Measurements from ENCODE around the gene HEATR1. TPM values are rescaled to one million over a fixed set of nuclear protein-coding genes. Genes with fewer than 3 reads are reported as not detected.

Gene HEATR1
- total and polyA plus RNA-seq, 3 experiments from 2014 or later: 14.2 to 106 (median 101) TPM

DNA sequence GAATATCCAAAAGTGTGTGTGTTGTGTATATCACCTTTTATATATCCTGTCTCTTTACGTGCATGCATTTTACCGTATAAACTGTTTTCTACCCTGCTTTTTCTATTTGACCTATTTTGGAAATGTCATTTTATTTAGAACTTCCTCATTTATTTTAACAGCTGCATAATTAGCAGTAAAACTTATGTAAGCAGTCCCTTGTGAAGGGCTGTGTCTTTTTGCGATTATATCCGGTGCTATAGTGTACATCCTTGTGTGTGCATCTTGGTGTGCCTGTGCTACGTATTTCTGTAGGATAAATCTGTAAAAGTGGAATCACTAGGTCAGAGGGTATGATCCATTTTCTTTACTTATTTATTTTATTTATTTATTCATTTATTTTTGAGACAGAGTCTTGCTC, 73.4 kb downstream of the HEATR1 start:
- Mint-ChIP-seq H3K27me3 (no peaks in the 10 kb centered on the region), H3K36me3 (peaks cover 8 to 71% (median 27%) of the 10 kb centered on the region in 3 donors), H3K4me3 (peak overlapping the region in 1 of 7 donors; percentile 42), H3K4me1 (peaks cover 50 to 71% (median 70%) of the 10 kb centered on the region in 3 donors), H3K27ac (no peak overlapping the region), H3K9me3 (no peaks in the 10 kb centered on the region)
- ChIA-PET CTCF (no interaction called here), POLR2A (no interaction called here)
- Histone ChIP-seq H3K4me1 (ENCODE audit: insufficient read depth, low read length) (peaks cover 18% of the 10 kb centered on the region), H3K36me3 (ENCODE audit: insufficient read depth, low read length) (peaks cover 30% of the 10 kb centered on the region), H3K27me3 (ENCODE audit: insufficient read depth, low read length, poor library complexity, severe bottlenecking) (no peaks in the 10 kb centered on the region), H3K4me3 (ENCODE audit: low read length) (no peak overlapping the region), H3K9me3 (ENCODE audit: low read length) (no peaks in the 10 kb centered on the region), H3K27ac (ENCODE audit: low read depth, low read length) (no peak overlapping the region)
- DNase-seq: no peak

DNA sequence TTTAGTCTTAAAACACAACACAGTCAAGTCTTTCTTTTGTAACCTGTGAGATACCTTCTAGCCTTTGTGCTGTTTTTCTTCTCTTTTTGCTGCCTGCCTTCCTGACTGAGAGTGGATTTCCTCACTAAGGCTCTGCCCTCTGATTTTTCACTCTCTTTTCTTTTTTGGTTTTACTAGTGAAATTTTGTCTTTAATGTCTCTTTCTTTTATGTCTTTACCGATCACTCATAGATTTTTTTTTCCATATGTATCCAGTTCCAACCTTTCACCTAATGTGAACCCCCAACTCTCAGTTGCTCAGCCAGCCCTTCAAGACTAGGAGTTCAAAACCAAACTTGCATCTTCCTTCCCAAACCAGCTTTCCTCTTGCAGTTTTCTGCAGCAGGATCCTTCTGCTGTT, 74.0 kb downstream of the HEATR1 start:
- Histone ChIP-seq H3K4me3 (ENCODE audit: low read length) (no peak overlapping the region), H3K36me3 (ENCODE audit: insufficient read depth, low read length) (peaks cover 32% of the 10 kb centered on the region), H3K4me1 (ENCODE audit: insufficient read depth, low read length) (peaks cover 19% of the 10 kb centered on the region), H3K27ac (ENCODE audit: low read depth, low read length) (no peak overlapping the region), H3K27me3 (ENCODE audit: insufficient read depth, low read length, poor library complexity, severe bottlenecking) (no peaks in the 10 kb centered on the region), H3K9me3 (ENCODE audit: low read length) (no peaks in the 10 kb centered on the region)
- Mint-ChIP-seq H3K4me3 (no peak overlapping the region), H3K36me3 (peaks cover 8 to 67% (median 28%) of the 10 kb centered on the region in 3 donors), H3K4me1 (peaks cover 47 to 66% (median 66%) of the 10 kb centered on the region in 3 donors), H3K9me3 (no peaks in the 10 kb centered on the region), H3K27me3 (no peaks in the 10 kb centered on the region), H3K27ac (peak overlapping the region in 5 of 8 donors; percentile 30 to 79 (median 43))
- ChIA-PET CTCF (no interaction called here), POLR2A (no interaction called here)
- no peak for DNase-seq

DNA sequence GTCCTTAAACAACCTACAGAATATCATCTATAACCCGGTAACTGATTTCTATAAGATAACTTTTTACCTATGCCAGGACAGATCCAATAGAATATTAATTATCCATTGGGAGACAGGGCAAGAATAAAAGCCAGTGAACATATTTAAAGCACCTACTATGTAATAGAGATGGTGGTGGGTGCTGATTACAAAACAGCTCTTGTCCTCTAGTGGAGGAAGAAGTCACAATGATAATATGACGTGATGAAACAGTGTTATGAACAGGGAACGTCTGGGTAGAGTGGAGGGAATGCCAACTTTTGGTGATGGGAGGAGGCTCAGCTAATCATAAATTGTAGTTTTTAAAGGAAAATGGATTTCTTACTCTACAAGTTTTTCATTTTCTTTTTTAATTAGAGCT, 78.2 kb downstream of the HEATR1 start:
- no peak overlapping the region for H3K4me3 ChIP-seq (ENCODE audit: low read length)
- no peak overlapping the region for H3K27ac ChIP-seq (ENCODE audit: low read depth, low read length)

DNA sequence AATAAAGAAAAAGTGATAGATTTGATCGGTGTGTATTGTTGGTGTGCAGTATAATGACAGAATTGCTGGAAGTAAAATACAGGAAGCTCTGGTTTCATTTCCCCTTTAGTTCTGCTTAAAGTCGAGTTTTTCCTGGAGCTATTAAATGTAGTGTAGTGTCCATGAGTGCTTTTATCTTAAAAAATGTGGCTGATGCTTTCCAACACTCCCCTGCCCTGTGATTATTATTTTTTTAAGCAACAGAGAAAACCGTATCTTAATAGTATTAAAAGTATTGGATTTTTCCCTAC, 79.5 kb downstream of the HEATR1 start:
- ChIA-PET CTCF (no interaction called here), POLR2A (interaction anchor here (0.6 kb wide), 1 partner anchor 10 kb away, joined by 3 read pairs; no protein-coding TSS in a partner anchor)
- Histone ChIP-seq H3K27ac (ENCODE audit: low read depth, low read length) (peak overlapping the region; percentile 95), H3K4me3 (ENCODE audit: low read length) (peak overlapping the region; percentile 94), H3K9me3 (ENCODE audit: low read length) (no peaks in the 10 kb centered on the region), H3K36me3 (ENCODE audit: insufficient read depth, low read length) (peaks cover 15% of the 10 kb centered on the region), H3K27me3 (ENCODE audit: insufficient read depth, low read length, poor library complexity, severe bottlenecking) (no peaks in the 10 kb centered on the region), H3K4me1 (ENCODE audit: insufficient read depth, low read length) (peaks cover 10% of the 10 kb centered on the region)
- Mint-ChIP-seq H3K36me3 (peaks cover 8 to 41% (median 14%) of the 10 kb centered on the region in 3 donors), H3K4me1 (peaks cover 35 to 55% (median 44%) of the 10 kb centered on the region in 3 donors), H3K27ac (peak overlapping the region; percentile 94 to 100 (median 98)), H3K4me3 (peak overlapping the region; percentile 98 to 100 (median 99)), H3K9me3 (no peaks in the 10 kb centered on the region), H3K27me3 (peaks cover 0 to 2% of the 10 kb centered on the region in 2 donors)
- no peak for DNase-seq

More for the DNA sequence above, 78.2 kb downstream of the HEATR1 start:
- peaks cover 8 to 53% (median 17%) of the 10 kb centered on the region in 3 donors for H3K36me3 Mint-ChIP-seq
- ChIA-PET CTCF (no interaction called here), POLR2A (interaction anchor here (1.2 kb wide), 1 partner anchor 9 kb away, joined by 3 read pairs; no protein-coding TSS in a partner anchor)
- H3K4me1 ChIP-seq (ENCODE audit: insufficient read depth, low read length): peaks cover 16% of the 10 kb centered on the region
- peaks cover 44 to 63% (median 55%) of the 10 kb centered on the region in 3 donors for H3K4me1 Mint-ChIP-seq
- no peaks in the 10 kb centered on the region for H3K9me3 ChIP-seq (ENCODE audit: low read length)
- DNase-seq: no peak
- H3K27ac Mint-ChIP-seq: peak overlapping the region in 6 of 8 donors; percentile 5 to 78 (median 50)
- peaks cover 26% of the 10 kb centered on the region for H3K36me3 ChIP-seq (ENCODE audit: insufficient read depth, low read length)
- H3K9me3 Mint-ChIP-seq: no peaks in the 10 kb centered on the region
- peaks cover 0 to 2% of the 10 kb centered on the region in 2 donors for H3K27me3 Mint-ChIP-seq
- peak overlapping the region in 3 of 7 donors; percentile 37 to 74 (median 45) for H3K4me3 Mint-ChIP-seq
- no peaks in the 10 kb centered on the region for H3K27me3 ChIP-seq (ENCODE audit: insufficient read depth, low read length, poor library complexity, severe bottlenecking)

DNA sequence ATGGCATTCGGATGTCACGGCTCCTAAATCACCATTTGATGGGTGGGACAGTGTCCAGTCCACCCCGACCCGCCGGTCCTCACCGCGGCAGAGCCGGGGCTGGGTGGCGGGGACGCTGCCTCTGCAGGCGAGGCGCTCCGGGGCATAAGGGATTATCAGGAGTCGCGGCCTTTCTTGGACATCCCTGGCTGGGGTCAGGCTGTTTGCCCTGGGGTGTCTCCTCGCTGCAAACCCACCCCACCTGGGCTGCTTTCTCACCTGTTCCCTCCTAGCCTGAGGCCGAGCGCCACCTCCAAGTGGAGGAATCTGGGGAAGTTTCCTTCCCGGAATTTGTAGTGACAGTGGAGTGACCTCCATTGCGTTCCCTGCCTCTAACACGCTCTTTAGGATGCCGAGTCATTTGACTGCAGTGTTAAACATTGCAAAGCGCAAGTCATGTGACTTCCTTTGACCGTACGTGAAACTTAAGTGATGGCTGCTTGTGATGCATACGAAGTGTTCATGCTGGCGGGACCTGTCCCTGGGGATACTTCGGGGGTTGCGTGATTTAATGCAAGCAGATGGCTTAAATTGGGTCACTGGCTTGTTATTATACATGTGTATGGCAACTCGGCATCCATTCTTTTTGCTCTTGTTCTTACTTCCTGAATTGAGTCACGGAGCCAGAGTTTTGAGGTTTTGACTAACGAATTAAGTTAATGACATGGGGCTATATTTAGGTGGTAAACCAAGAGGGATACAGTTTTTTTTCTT, 80.0 kb downstream of the HEATR1 start:
- peaks cover 8 to 39% (median 14%) of the 10 kb centered on the region in 3 donors for H3K36me3 Mint-ChIP-seq
- DNase-seq: peak; percentile 34 to 74 (median 66)
- Histone ChIP-seq H3K27me3 (ENCODE audit: insufficient read depth, low read length, poor library complexity, severe bottlenecking) (no peaks in the 10 kb centered on the region), H3K27ac (ENCODE audit: low read depth, low read length) (peak overlapping the region; percentile 95), H3K4me3 (ENCODE audit: low read length) (peak overlapping the region; percentile 94), H3K36me3 (ENCODE audit: insufficient read depth, low read length) (peaks cover 15% of the 10 kb centered on the region), H3K4me1 (ENCODE audit: insufficient read depth, low read length) (peaks cover 10% of the 10 kb centered on the region), H3K9me3 (ENCODE audit: low read length) (no peaks in the 10 kb centered on the region)
- CTCF ChIA-PET: no interaction called here
- H3K4me1 Mint-ChIP-seq: peaks cover 35 to 55% (median 44%) of the 10 kb centered on the region in 3 donors
- peak overlapping the region; percentile 98 to 100 (median 99) for H3K4me3 Mint-ChIP-seq
- H3K27ac Mint-ChIP-seq: peak overlapping the region; percentile 94 to 100 (median 98)
- POLR2A ChIA-PET: no interaction called here
- H3K27me3 Mint-ChIP-seq: peaks cover 0 to 2% of the 10 kb centered on the region in 2 donors
- no peaks in the 10 kb centered on the region for H3K9me3 Mint-ChIP-seq

DNA sequence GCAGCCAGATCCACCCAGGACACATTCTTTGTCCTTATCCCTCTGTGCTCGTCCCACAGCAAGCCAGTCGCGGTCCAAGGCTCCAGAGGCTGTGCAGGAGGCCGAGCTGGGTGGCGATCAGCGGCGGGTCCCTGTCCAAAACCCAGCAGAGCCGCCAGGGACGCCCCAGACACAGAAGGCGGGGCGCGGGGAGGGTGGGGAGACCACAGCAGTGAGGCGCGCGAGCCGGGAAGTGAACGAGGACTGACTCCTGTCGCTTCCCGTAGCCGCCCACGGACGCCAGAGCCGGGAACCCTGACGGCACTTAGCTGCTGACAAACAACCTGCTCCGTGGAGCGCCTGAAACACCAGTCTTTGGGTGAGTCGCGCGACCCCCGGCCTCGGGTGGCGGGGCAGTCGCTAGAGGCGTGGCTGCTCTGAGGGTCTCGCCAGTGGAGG, 80.6 kb downstream of the HEATR1 start, which contains the start of gene LGALS8:
Gene LGALS8 (plus strand): TSS at position 279 of the 438 bp plus-strand sequence. CDS start 2,089 bp downstream, outside the sequence.
- peaks cover 30 to 51% (median 40%) of the 10 kb centered on the region in 3 donors for H3K4me1 Mint-ChIP-seq
- H3K9me3 ChIP-seq (ENCODE audit: low read length): no peaks in the 10 kb centered on the region
- peaks cover 10% of the 10 kb centered on the region for H3K4me1 ChIP-seq (ENCODE audit: insufficient read depth, low read length)
- peak within 1 kb of the TSS; percentile 98 to 100 (median 99) for H3K4me3 Mint-ChIP-seq
- CTCF ChIA-PET: no interaction called here
- H3K27ac ChIP-seq (ENCODE audit: low read depth, low read length): peak within 1 kb of the TSS; percentile 95
- H3K27me3 ChIP-seq (ENCODE audit: insufficient read depth, low read length, poor library complexity, severe bottlenecking): no peaks in the 10 kb centered on the region
- peak within 1 kb of the TSS; percentile 94 to 100 (median 98) for H3K27ac Mint-ChIP-seq
- peaks cover 8 to 34% (median 14%) of the 10 kb centered on the region in 3 donors for H3K36me3 Mint-ChIP-seq
- H3K4me3 ChIP-seq (ENCODE audit: low read length): peak within 1 kb of the TSS; percentile 94
- POLR2A ChIA-PET: no interaction called here
- peak; percentile 81 to 91 (median 82) for DNase-seq
- peaks cover 15% of the 10 kb centered on the region for H3K36me3 ChIP-seq (ENCODE audit: insufficient read depth, low read length)
- peaks cover 0 to 2% of the 10 kb centered on the region in 2 donors for H3K27me3 Mint-ChIP-seq
- no peaks in the 10 kb centered on the region for H3K9me3 Mint-ChIP-seq

DNA sequence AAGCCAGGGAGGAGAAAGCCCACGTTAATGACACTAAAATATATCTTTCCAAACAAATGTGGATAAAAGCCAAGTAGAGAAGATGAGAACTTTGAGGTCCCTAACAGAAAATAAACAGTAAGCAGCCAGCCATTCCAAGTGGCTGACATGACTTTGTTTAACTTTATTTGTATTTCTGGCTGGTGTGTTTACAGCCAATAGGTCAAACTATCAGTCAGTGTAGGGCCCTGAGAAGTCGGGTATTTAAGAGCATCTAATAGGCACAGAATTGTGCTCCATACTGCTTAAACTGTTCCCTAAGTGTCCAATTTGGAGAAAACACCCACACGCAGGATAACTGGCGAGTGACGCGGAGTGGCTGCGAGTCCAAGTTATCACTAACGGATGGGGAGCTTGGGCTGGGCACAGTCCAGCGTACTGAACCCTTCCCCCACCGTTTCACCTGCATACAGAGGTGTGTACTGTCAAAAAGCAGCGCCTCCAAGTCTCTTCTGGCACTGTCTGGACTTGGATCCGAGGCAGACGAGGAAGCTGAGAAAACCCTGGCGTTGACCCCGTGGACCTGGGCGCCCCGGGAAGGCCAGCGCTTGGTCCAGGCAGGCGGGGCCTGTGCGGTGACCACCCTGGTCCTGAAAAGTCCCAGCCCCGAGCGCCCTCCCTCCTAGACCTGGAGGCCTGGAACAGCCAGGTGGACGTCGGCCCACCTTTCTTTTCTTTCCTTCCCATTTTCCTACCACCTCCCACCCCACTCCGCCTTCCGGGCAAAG, 81.2 kb downstream of the HEATR1 start:
- CTCF ChIA-PET: no interaction called here
- Histone ChIP-seq H3K27me3 (ENCODE audit: insufficient read depth, low read length, poor library complexity, severe bottlenecking) (no peaks in the 10 kb centered on the region), H3K4me1 (ENCODE audit: insufficient read depth, low read length) (peaks cover 10% of the 10 kb centered on the region), H3K27ac (ENCODE audit: low read depth, low read length) (peak overlapping the region; percentile 95), H3K9me3 (ENCODE audit: low read length) (no peaks in the 10 kb centered on the region), H3K4me3 (ENCODE audit: low read length) (peak overlapping the region; percentile 94), H3K36me3 (ENCODE audit: insufficient read depth, low read length) (peaks cover 15% of the 10 kb centered on the region)
- Mint-ChIP-seq H3K27ac (peak overlapping the region; percentile 94 to 100 (median 98)), H3K27me3 (peaks cover 0 to 2% of the 10 kb centered on the region in 2 donors), H3K9me3 (no peaks in the 10 kb centered on the region), H3K36me3 (peaks cover 8 to 32% (median 14%) of the 10 kb centered on the region in 3 donors), H3K4me1 (peaks cover 32 to 55% (median 43%) of the 10 kb centered on the region in 3 donors), H3K4me3 (peak overlapping the region; percentile 98 to 100 (median 99))
- POLR2A ChIA-PET: no interaction called here
- peak in 1 of 5 donors; percentile 14 for DNase-seq

Measured in CD8-positive, alpha-beta memory T cell (primary cell).